ENCODE results near the gene NAT14.

DNA sequence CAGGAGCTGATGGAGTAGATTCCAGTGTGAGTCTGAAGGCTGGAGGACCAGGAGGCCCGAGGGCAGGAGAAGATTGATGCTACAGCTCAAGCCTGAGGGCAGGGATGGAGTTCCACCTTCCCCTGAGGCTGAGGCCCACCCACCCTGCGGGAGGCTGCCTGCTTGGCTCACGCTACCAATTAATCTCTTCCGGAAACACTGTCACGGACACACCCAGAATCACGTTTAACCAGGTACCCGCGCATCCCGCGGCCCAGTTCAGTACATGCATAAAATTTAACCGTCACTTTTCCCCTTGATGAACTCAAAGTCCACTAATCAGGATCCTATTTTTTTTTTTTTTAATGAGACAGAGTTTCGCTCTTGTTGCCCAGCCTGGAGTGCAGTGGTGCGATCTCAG is 13.7 kb upstream of the NAT14 start:
- TF ChIP-seq TAF1 (IDR thresholded peaks at IDR 0.05; ENCODE audit: borderline replicate concordance, low read depth, low read length): no peak
- no peak for TF ChIP-seq POLR2A (IDR thresholded peaks at IDR 0.05; ENCODE audit: low read depth, low read length)
- no peak for TF ChIP-seq POLR2AphosphoS5 (IDR thresholded peaks at IDR 0.05; ENCODE audit: low read depth, low read length)

All from GM12892 (cell line).